H1 (cell line): ENCODE measurements around the gene PKD2. TPM values are rescaled to one million over a fixed set of nuclear protein-coding genes. Genes with fewer than 3 reads are reported as not detected.

Source experiments
- CTCF ChIA-PET: fragments of 300-600 bp; sonication (Branson Sonifier 250); formaldehyde crosslinking; loops from one replicate; lab custom pipeline; 2021; ENCODE audit not compliant: partially characterized antibody; lab: Charles Lee
- POLR2A ChIA-PET: fragments of 300-600 bp; sonication (Branson Sonifier 250); formaldehyde crosslinking; loops from one replicate; lab custom pipeline; 2021; ENCODE audit warnings: inconsistent platforms; ENCODE audit not compliant: partially characterized antibody; lab: Charles Lee
- DNase-seq, 2 experiments: peaks; one replicate each; pipeline versions ENCODE4 v3.0.0 to v3.0.0-alpha.2; 2010 to 2022; ENCODE audit warnings: low spot score in 2 of 2, low read depth in 1 of 2, mixed read lengths in 1 of 2
- FAIRE-seq: peaks from 2 replicates; lab custom pipeline; 2011; peaks lifted over from hg19 to GRCh38; lab: Jason Lieb, UNC
- H2AFZ ChIP-seq: 2 replicates; pipeline ENCODE4 v1.8.1; 2012; ENCODE audit warnings: low read length, inconsistent platforms
- H2AK5ac ChIP-seq: 2 replicates; pipeline ENCODE4 v1.6.1; 2013; ENCODE audit warnings: low read depth, low read length
- H2BK120ac ChIP-seq: replicated peaks from 2 replicates; pipeline ENCODE3; 2013; ENCODE audit warnings: low read depth, low read length, inconsistent platforms
- H2BK12ac ChIP-seq: 2 replicates; pipeline ENCODE4 v1.6.1; 2013; ENCODE audit warnings: low read depth, low read length
- H2BK15ac ChIP-seq: 2 replicates; pipeline ENCODE4 v1.6.1; 2013; ENCODE audit warnings: low read length
- H2BK20ac ChIP-seq: 2 replicates; pipeline ENCODE4 v1.6.1; 2013; ENCODE audit warnings: low read length
- H2BK5ac ChIP-seq: 2 replicates; pipeline ENCODE4 v1.6.1; 2013; ENCODE audit warnings: low read depth, low read length
- H3K14ac ChIP-seq: 2 replicates; pipeline ENCODE4 v1.6.1; 2013; ENCODE audit warnings: inconsistent platforms; ENCODE audit not compliant: insufficient read length
- H3K18ac ChIP-seq: 2 replicates; pipeline ENCODE4 v1.6.1; 2013; ENCODE audit warnings: low read length; ENCODE audit errors: extremely low read depth
- H3K23ac ChIP-seq: 2 replicates; pipeline ENCODE4 v1.6.1; 2013; ENCODE audit warnings: inconsistent platforms; ENCODE audit not compliant: insufficient read length
- H3K23me2 ChIP-seq: 2 replicates; pipeline ENCODE4 v1.6.1; 2013; ENCODE audit warnings: low read depth, low read length
- H3K27ac ChIP-seq: 2 replicates; pipeline ENCODE4 v1.6.1; 2011; ENCODE audit warnings: low read depth, low read length, inconsistent platforms
- H3K27me3 ChIP-seq, 4 experiments: replicated peaks in 1 of 4; 1 replicate in 1 of 4; 2 replicates in 3 of 4; pipeline versions ENCODE4 v1.6.1 to v1.8.1; 2011 to 2013; ENCODE audit warnings: low read length in 3 of 4, mild to moderate bottlenecking in 3 of 4, inconsistent platforms in 2 of 4, mixed read lengths in 2 of 4, moderate library complexity in 1 of 4; ENCODE audit not compliant: control insufficient read depth in 3 of 4, insufficient read depth in 3 of 4; ENCODE audit errors: extremely low read depth in 1 of 4
- H3K36me3 ChIP-seq, 4 experiments: 2 replicates each; pipeline versions ENCODE4 v1.6.1 to v1.8.1; 2011 to 2013; ENCODE audit warnings: mild to moderate bottlenecking in 4 of 4, low read length in 3 of 4, moderate library complexity in 2 of 4, control low read depth in 1 of 4, inconsistent platforms in 1 of 4; ENCODE audit not compliant: insufficient read depth in 4 of 4, control insufficient read depth in 2 of 4
- H3K4ac ChIP-seq: replicated peaks from 2 replicates; pipeline ENCODE3; 2013; ENCODE audit warnings: low read length, low read depth, mixed read lengths, inconsistent platforms; ENCODE audit not compliant: insufficient read length
- H3K4me1 ChIP-seq, 4 experiments: replicated peaks in 1 of 4; 1 replicate in 1 of 4; 2 replicates in 3 of 4; pipeline versions ENCODE4 v1.6.1 to v1.8.1; 2011 to 2013; ENCODE audit warnings: low read length in 3 of 4, inconsistent platforms in 2 of 4, mixed read lengths in 1 of 4; ENCODE audit not compliant: insufficient read depth in 4 of 4, control insufficient read depth in 3 of 4
- H3K4me2 ChIP-seq, 2 experiments: 2 replicates each; pipeline versions ENCODE4 v1.6.1 to v1.8.1; 2011 to 2013; ENCODE audit warnings: low read depth in 2 of 2, low read length in 2 of 2, control low read depth in 1 of 2, inconsistent platforms in 1 of 2, mild to moderate bottlenecking in 1 of 2; ENCODE audit not compliant: insufficient read depth in 1 of 2
- H3K4me3 ChIP-seq, 4 experiments: fragments of 200-600, 300-600 bp in 1 of 4; sonication (generic), shearing (Covaris generic), sonication (Bioruptor Twin) in 1 of 4; 2 replicates each; pipeline versions ENCODE4 v1.5.1 to v1.8.1; 2011 to 2016; ENCODE audit warnings: low read length in 4 of 4, low read depth in 3 of 4, control low read depth in 2 of 4, inconsistent platforms in 2 of 4, mild to moderate bottlenecking in 2 of 4, mixed read lengths in 1 of 4, moderate library complexity in 1 of 4; ENCODE audit not compliant: insufficient read depth in 2 of 4; ENCODE audit errors: extremely low read depth in 1 of 4
- H3K56ac ChIP-seq: replicated peaks from 2 replicates; pipeline ENCODE3; 2013; ENCODE audit warnings: low read depth, mild to moderate bottlenecking, mixed read lengths, low read length, inconsistent platforms; ENCODE audit not compliant: insufficient read length
- H3K79me1 ChIP-seq: 2 replicates; pipeline ENCODE4 v1.6.1; 2013; ENCODE audit warnings: low read depth, low read length, control low read depth
- H3K79me2 ChIP-seq, 2 experiments: 2 replicates each; pipeline versions ENCODE4 v1.6.1 to v1.8.1; 2012 to 2013; ENCODE audit warnings: low read length in 2 of 2, mild to moderate bottlenecking in 2 of 2, inconsistent platforms in 1 of 2; ENCODE audit not compliant: insufficient read depth in 2 of 2, control insufficient read depth in 1 of 2
- H3K9ac ChIP-seq, 4 experiments: replicated peaks in 1 of 4; 1 replicate in 1 of 4; 2 replicates in 3 of 4; pipeline versions ENCODE4 v1.6.1 to v1.8.1; 2011 to 2013; ENCODE audit warnings: low read depth in 3 of 4, low read length in 3 of 4, control low read depth in 2 of 4, mild to moderate bottlenecking in 2 of 4, moderate library complexity in 2 of 4, inconsistent platforms in 1 of 4; ENCODE audit errors: extremely low read depth in 1 of 4
- H3K9me3 ChIP-seq, 2 experiments: 2 replicates each; pipeline versions ENCODE4 v1.6.1 to v1.8.1; 2012 to 2013; ENCODE audit warnings: mild to moderate bottlenecking in 2 of 2, moderate library complexity in 2 of 2, control low read depth in 1 of 2, inconsistent platforms in 1 of 2, low read depth in 1 of 2, low read length in 1 of 2, mixed read lengths in 1 of 2; ENCODE audit not compliant: insufficient read depth in 2 of 2
- H4K20me1 ChIP-seq, 2 experiments: replicated peaks in 1 of 2; 2 replicates each; pipeline versions ENCODE3 to v1.8.1; 2011 to 2013; ENCODE audit warnings: inconsistent platforms in 2 of 2, low read length in 2 of 2, mild to moderate bottlenecking in 1 of 2; ENCODE audit not compliant: insufficient read depth in 2 of 2, control insufficient read depth in 1 of 2
- H4K5ac ChIP-seq: 2 replicates; pipeline ENCODE4 v1.6.1; 2013; ENCODE audit warnings: low read length, low read depth, mixed read lengths, inconsistent platforms; ENCODE audit not compliant: insufficient read length
- H4K8ac ChIP-seq: 2 replicates; pipeline ENCODE4 v1.8.0; 2013; ENCODE audit warnings: mild to moderate bottlenecking, moderate library complexity, low read length, inconsistent platforms; ENCODE audit not compliant: insufficient read depth; ENCODE audit errors: extremely low read depth
- H4K91ac ChIP-seq: replicated peaks from 2 replicates; pipeline ENCODE3; 2013; ENCODE audit warnings: low read length, mixed read lengths, inconsistent platforms; ENCODE audit not compliant: insufficient read length
- EP300 ChIP-seq, 2 experiments: IDR thresholded peaks; 1 replicate in 1 of 2; 2 replicates in 1 of 2; pipeline ENCODE4 v1.6.1; 2011 to 2012; ENCODE audit warnings: low read depth in 2 of 2, low read length in 2 of 2, mild to moderate bottlenecking in 2 of 2, borderline replicate concordance in 1 of 2, inconsistent platforms in 1 of 2, moderate library complexity in 1 of 2
- EZH2 ChIP-seq: fragments of 200-600 bp; sonication (generic); IDR thresholded peaks from 2 replicates; pipeline ENCODE4 v1.7.1; 2012; ENCODE audit warnings: low read depth, mild to moderate bottlenecking, moderate library complexity, low read length, inconsistent platforms; ENCODE audit not compliant: severe bottlenecking
- FOSL1 ChIP-seq: IDR thresholded peaks from 2 replicates; pipeline ENCODE4 v1.6.1; 2011; ENCODE audit warnings: mild to moderate bottlenecking, low read depth, low read length, moderate library complexity; ENCODE audit not compliant: insufficient read depth
- GTF2F1 ChIP-seq: IDR thresholded peaks from 2 replicates; pipeline ENCODE4 v1.6.1; 2012; ENCODE audit warnings: low read depth, low read length, improper control_type of control experiment, borderline replicate concordance
- POLR2AphosphoS5 ChIP-seq: IDR thresholded peaks from 2 replicates; pipeline ENCODE4 v1.6.1; 2011; ENCODE audit warnings: low read depth, low read length
- TAF1 ChIP-seq: IDR thresholded peaks from 2 replicates; pipeline ENCODE4 v1.6.1; 2011; ENCODE audit warnings: mild to moderate bottlenecking, low read depth, low read length
- TBP ChIP-seq: IDR thresholded peaks from 2 replicates; pipeline ENCODE4 v1.6.1; 2011; ENCODE audit warnings: low read depth, low read length, improper control_type of control experiment
- WGBS, 2 experiments: shearing (Covaris generic) in 1 of 2; methylation state at CpG; one replicate each; pipeline versions ENCODE4 v1.1.6 to v1.1.7; 2013 to 2015; ENCODE audit warnings: low lambda C conversion rate in 2 of 2, mixed read lengths in 2 of 2, inconsistent platforms in 1 of 2, low coverage in 1 of 2, missing lambda C conversion rate in 1 of 2; ENCODE audit not compliant: insufficient replicate concordance in 2 of 2, insufficient coverage in 1 of 2, insufficient read length in 1 of 2; ENCODE audit errors: extremely low coverage in 1 of 2, missing lambda C conversion rate in 1 of 2; 5-methylcytosine and 5-hydroxymethylcytosine counted together
- polyA plus RNA-seq, 7 experiments: library from polyadenylated mRNA; depleted of rRNA in 3 of 7; stranded (reverse) in 5 of 7; unstranded in 2 of 7; fragments of >200 nt in 5 of 7; fragments of 200-250 nt in 2 of 7; gene quantifications; 1 replicate in 5 of 7; 2 replicates in 1 of 7; 4 replicates in 1 of 7; pipeline versions ENCODE4 v1.2.1 to v1.2.3, GENCODE V29; 2011 to 2013; ENCODE audit warnings: missing spikeins in 2 of 7, mixed read lengths in 2 of 7
- total RNA-seq: library from RNA; stranded (reverse); fragmentation: NEBNext Ultra II Directional; extraction: Animal tissue kit (Norgen Biotek cat#: 25700); gene quantifications from 2 replicates; pipeline ENCODE4 v1.2.1, GENCODE V29; 2021
- TF ChIP-seq, protein P1 (sequence below): IDR thresholded peaks from 2 replicates; pipeline ENCODE4 v1.6.1; 2011; ENCODE audit warnings: low read length, improper control_type of control experiment
- TF ChIP-seq, protein P2 (sequence below), 3 experiments: IDR thresholded peaks; 1 replicate in 2 of 3; 2 replicates in 1 of 3; pipeline versions ENCODE4 v1.5.1 to v1.6.1; 2011; ENCODE audit warnings: low read length in 3 of 3, mild to moderate bottlenecking in 3 of 3, inconsistent platforms in 2 of 3, low read depth in 1 of 3, moderate library complexity in 1 of 3; ENCODE audit not compliant: insufficient read depth in 1 of 3; ENCODE audit errors: control extremely low read depth in 1 of 3

PKD2 gene
- total and polyA plus RNA-seq, 2 of the 8 experiments (the other 6 are each of a cell fraction or from before 2014, with no cell fraction given): 16.0 to 32.0 TPM

DNA sequence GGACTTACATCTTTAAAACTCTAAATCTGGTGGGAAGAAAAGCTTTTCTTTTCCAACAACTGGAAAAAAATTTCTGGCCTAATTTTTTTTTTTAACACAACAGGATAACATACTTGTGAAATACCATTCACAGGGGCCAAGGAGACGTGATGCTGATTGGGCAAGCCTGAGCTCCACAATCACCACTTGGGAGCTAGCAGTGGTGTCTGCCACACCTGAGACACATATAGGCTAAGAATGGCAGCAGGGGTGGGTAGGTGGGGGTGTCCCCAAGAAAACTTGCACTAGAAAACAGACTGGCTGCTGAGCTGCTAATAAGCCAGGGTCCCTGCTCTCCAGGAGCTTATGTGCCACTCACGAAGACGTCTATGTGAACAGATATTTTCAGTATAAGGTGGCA is 5.6 kb upstream of the PKD2 start:
- Histone ChIP-seq H3K9me3 (no peaks in the 10 kb centered on the region), H3K4me2 (no peak overlapping the region), H3K27me3 (peaks cover 0 to 4% (median 0%) of the 10 kb centered on the region in 4 experiments; a peak in 3 of 7 replicates), H3K4me1 (peaks cover 0 to 6% (median 5%) of the 10 kb centered on the region in 4 experiments; a peak in 5 of 7 replicates), H3K4ac (no peak overlapping the region), H3K27ac (no peak overlapping the region), H3K14ac (no peak overlapping the region), H3K56ac (no peak overlapping the region), H3K79me2 (no peaks in the 10 kb centered on the region), H2AFZ (no peak overlapping the region), H4K91ac (no peak overlapping the region), H3K79me1 (no peaks in the 10 kb centered on the region), H3K23me2 (peaks cover 2% of the 10 kb centered on the region; the same call in 1 of the 2 replicates), H4K20me1 (no peaks in the 10 kb centered on the region), H2BK15ac (no peak overlapping the region; the same call in 1 of the 2 replicates), H3K23ac (no peak overlapping the region), H4K5ac (no peak overlapping the region), H2AK5ac (no peak overlapping the region), H2BK120ac (no peak overlapping the region), H3K18ac (no peak overlapping the region), H2BK20ac (no peak overlapping the region), H4K8ac (no peak overlapping the region), H3K9ac (no peak overlapping the region), H3K36me3 (no peaks in the 10 kb centered on the region), H3K4me3 (no peak overlapping the region), H2BK5ac (no peak overlapping the region), H2BK12ac (no peak overlapping the region)
- POLR2A ChIA-PET: interaction anchor here (0.6 to 1.0 kb wide), 3 partner anchors 12 to 69 kb away, joined by 3 read pairs; no protein-coding TSS in a partner anchor
- WGBS, 2 experiments: 87% methylated on average over 3 of the region's 3 CpGs; no CpG with 5 or more reads in 1 of the 2 experiments
- DNase-seq: no peak
- CTCF ChIA-PET: interaction anchor here (0.8 to 1.7 kb wide), 4 partner anchors 15 to 149 kb away, joined by 4 to 6 read pairs (median 4); no protein-coding TSS in a partner anchor
- no peak for FAIRE-seq
- no peak for TF ChIP-seq FOSL1
- TF ChIP-seq EZH2: no peak
- no peak for TF ChIP-seq TAF1
- TF ChIP-seq, protein P1, sequence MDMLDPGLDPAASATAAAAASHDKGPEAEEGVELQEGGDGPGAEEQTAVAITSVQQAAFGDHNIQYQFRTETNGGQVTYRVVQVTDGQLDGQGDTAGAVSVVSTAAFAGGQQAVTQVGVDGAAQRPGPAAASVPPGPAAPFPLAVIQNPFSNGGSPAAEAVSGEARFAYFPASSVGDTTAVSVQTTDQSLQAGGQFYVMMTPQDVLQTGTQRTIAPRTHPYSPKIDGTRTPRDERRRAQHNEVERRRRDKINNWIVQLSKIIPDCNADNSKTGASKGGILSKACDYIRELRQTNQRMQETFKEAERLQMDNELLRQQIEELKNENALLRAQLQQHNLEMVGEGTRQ: no peak
- TF ChIP-seq POLR2AphosphoS5: no peak
- TF ChIP-seq TBP: no peak
- no peak for TF ChIP-seq GTF2F1
- no peak for TF ChIP-seq EP300 (IDR thresholded peaks at IDR 0.05; ENCODE audit: borderline replicate concordance in 1 of 2, low read depth in 2 of 2, low read length in 2 of 2)
- TF ChIP-seq, protein P2, sequence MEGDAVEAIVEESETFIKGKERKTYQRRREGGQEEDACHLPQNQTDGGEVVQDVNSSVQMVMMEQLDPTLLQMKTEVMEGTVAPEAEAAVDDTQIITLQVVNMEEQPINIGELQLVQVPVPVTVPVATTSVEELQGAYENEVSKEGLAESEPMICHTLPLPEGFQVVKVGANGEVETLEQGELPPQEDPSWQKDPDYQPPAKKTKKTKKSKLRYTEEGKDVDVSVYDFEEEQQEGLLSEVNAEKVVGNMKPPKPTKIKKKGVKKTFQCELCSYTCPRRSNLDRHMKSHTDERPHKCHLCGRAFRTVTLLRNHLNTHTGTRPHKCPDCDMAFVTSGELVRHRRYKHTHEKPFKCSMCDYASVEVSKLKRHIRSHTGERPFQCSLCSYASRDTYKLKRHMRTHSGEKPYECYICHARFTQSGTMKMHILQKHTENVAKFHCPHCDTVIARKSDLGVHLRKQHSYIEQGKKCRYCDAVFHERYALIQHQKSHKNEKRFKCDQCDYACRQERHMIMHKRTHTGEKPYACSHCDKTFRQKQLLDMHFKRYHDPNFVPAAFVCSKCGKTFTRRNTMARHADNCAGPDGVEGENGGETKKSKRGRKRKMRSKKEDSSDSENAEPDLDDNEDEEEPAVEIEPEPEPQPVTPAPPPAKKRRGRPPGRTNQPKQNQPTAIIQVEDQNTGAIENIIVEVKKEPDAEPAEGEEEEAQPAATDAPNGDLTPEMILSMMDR (IDR thresholded peaks at IDR 0.05; ENCODE audit: control extremely low read depth in 1 of 3, insufficient read depth in 1 of 3, low read depth in 1 of 3, low read length in 3 of 3): no peak
